GM19023 (cell line): Measurements from ENCODE around the gene GCFC2.
"Not testable (repeated sequence)": the region's sequence is repeated elsewhere in the genome, so short reads cannot be mapped to it uniquely, and the experiment has no call there.

ENCODE experiments used
- ATAC-seq: cut with Tn5 transposase; IDR thresholded peaks from one replicate; pipeline ENCODE4 v1.9.1; 2021; ENCODE audit warnings: mild to moderate bottlenecking, moderate library complexity; ENCODE audit not compliant: unreplicated experiment

Gene GCFC2

GRCh38 chr2:75710577-75711253 lies at the start of gene GCFC2:
TSS of gene GCFC2 (minus strand) at chr2:75710915. CDS start at chr2:75710855, 60 bp downstream.
- peak; percentile 97 for ATAC-seq

- no peak for ATAC-seq
Observed at GRCh38 chr2:75752828-75753227, 42.1 kb upstream of the GCFC2 start.

DNA sequence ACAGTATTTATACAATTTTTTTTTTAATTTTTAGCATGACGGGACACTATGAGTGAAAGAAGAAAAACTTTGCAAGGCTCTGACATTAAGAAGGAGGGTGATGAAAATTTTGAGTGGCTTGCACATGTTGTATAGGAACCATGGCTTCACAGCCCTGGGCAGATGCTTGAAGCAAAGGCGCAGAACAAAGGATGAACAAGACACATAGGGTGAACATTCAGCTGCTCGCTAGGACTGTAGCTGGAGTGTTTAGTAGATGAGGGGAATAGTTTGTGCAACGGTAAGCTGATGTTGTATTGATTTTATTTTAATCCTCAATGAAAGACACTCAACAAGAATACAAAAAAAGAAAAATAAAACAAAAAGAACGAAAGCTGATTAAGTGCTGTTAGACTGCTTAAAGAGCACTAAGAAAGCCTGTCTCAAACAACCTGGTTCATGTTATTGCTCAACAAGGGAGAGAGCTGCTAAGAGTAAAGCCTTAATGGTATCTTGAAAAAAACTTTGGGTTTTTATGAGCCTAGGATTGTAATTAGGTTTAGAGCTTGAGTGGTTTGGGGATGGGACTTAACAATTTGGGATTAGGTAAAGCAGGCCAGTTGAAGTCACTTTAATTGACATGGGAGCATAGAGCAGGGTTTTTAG lies 41.2 kb upstream of the GCFC2 start:
- no peak for ATAC-seq

GRCh38 chr2:75751360-75751759 lies 40.6 kb upstream of the GCFC2 start:
- no peak for ATAC-seq

GRCh38 chr2:75737961-75738360 lies 27.2 kb upstream of the GCFC2 start:
- ATAC-seq: no peak

DNA sequence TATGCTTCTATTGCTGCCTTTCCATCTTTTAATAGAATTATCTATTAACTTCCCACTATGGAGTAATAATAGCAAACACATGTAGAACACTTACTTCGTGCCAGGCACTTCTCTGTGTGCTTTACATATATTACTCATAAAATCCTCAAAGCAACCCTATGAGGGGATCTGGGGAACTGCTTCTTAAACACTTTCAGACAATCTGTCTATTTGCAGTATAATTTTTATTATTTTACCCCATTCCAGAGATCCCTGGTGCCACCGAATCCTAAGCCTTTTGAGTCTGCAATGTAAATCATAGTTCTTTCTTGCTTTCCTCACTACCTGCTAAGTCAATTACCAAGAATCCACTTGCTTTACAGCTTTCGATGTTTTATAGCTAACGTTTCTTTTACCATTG lies 25.6 kb upstream of the GCFC2 start:
- ATAC-seq: no peak

DNA sequence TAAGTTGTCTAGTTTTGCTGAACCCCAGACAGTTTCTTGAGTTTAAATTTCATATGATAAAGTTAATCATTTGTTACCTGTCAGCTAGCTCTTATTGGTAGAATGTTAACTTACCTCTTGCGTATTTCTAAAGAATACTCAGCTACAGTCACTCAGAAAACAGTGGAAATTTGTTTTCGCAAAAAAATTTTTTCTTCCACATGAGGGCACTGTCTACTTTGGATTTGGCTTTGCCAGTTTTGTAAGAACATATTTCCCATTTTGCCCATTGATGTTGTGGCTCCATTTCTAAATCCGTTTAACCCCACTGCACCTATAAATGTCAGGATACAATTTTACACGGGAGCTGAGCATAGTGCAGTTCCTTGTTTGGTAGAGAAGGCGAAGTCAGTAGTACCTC lies 19.1 kb upstream of the GCFC2 start:
- no peak for ATAC-seq

GRCh38 chr2:75728614-75729419 lies 18.1 kb upstream of the GCFC2 start:
- ATAC-seq: no peak

GRCh38 chr2:75722687-75723086 lies 12.0 kb upstream of the GCFC2 start:
- no peak for ATAC-seq

DNA sequence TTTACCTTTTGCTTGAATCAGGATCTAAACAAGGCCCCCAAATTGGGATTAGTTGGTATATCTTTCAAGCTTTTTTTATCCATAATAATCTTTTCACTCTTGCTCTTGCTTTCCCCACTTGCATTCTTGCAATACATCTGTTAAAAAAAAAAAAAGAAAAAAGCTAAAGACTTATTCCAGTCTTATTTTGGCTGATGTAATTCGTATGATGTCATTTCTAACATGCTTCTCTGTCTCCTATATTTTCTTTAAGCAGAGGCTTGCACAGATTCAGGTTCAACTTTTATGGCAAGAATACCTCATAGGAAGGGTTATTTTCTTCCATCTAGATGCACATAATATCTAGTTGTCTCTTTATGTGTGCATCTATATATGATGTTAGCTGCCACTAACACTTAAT lies 9.8 kb upstream of the GCFC2 start:
- ATAC-seq: no peak

GRCh38 chr2:75719616-75720015 lies 8.9 kb upstream of the GCFC2 start:
- no peak for ATAC-seq

DNA sequence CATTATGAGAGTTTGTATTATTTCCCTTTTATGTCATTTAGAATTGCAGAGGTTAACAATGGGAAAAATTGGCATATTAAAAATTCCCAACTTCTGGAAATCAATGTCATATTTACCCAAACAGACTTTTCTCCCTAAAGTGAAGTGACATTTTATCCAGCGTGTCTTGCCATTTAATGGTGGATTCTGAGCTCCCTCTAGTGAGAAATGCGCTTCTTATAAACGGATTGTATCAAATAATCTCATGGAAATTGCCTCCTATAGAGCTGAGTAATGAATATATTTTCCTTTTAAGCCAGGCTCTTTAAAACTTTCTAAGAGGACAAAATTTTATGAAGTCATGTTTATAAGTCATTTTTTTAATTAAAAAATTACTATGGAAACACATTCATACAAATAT lies 5.7 kb upstream of the GCFC2 start:
- no peak for ATAC-seq

- not testable (repeated sequence) for ATAC-seq
Observed at GRCh38 chr2:75711590-75711989, 875 bp upstream of the GCFC2 start.

GRCh38 chr2:75710220-75710576 lies 517 bp downstream of the GCFC2 start:
- ATAC-seq: no peak

GRCh38 chr2:75709297-75709696 lies 1.4 kb downstream of the GCFC2 start:
- no peak for ATAC-seq

DNA sequence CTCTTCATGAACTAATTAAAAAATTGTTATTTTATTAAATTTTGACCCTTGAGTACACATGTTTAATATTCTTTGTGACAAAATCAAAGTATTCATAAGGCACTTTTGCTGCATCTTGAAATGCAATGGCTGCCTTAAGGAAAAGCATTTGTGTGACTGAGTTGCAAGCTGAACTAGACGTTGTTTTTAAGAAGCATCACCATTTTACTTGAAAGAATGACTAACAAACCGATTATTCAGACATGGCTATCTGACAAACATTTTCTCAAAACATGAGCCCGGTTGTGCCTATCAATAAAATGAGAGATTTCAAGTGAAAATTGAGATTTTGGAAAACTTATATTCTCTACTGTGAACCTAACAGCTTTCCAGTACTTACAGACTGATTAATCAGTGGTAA lies 2.8 kb downstream of the GCFC2 start:
- ATAC-seq: no peak

DNA sequence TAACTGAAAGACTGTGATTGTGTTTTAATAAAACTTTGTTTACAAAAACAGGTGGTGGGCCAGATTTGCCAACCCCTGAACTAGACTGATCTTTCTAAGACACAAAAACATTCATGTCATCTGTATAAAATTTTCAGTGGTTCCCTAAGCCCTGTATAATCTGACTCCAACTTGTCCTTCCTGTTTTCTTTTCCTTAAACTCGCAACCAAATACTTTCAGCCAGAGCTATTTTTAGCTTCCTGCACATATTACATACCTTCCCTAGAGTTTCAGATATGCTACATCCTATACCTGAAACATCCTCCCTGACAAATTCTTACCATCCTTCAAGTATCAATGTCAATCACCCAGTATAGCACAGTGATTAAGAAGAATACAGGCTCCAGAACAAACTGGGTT lies 4.8 kb downstream of the GCFC2 start:
- ATAC-seq: no peak

GRCh38 chr2:75703589-75704287 lies 7.0 kb downstream of the GCFC2 start:
- no peak for ATAC-seq

DNA sequence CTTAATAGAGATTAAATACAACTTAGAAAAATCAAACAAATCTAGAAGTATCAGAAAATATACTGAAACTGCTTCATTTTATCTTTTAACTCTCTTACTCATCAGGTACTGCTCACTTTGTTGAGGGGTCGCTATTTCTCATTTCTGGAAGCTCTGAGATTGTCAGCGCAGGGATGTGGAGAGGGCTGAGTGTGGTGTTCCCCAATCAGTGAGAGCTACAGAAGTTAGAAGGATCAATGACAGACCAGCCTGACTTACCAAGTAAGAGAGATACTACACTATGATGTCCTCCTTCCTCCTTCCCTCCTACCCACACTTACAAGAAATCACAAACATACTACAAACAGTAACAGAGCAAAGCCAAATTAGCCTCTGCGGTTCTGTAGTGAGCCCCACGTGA lies 8.1 kb downstream of the GCFC2 start:
- ATAC-seq: no peak

DNA sequence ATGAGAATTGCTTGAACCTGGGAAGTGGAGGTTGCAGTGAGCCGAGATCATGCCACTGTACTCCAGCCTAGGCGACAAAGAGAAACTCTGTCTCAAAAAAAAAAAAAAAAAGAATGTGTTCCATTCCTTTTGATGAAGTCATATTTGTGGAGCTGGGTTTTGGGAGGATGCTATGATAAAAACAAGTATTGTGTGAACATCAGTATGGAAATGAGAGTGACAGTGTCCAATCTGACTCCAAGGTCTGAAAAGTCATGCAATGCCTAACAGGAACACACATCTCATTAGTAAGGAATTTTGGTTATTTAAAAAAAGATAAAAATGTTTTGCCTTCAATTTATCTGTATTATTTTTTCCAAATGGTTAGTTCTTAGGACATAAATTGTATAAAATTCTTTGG lies 11.8 kb downstream of the GCFC2 start:
- no peak for ATAC-seq

GRCh38 chr2:75688196-75688595 lies 22.5 kb downstream of the GCFC2 start:
- ATAC-seq: no peak
